22Rv1 (cell line): ENCODE measurements around the gene TULP1.

ENCODE experiments used
- CTCF ChIP-seq: fragments of 450-650 bp; IDR thresholded peaks from 2 replicates; pipeline ENCODE4 v1.5.1; 2017; ENCODE audit warnings: mild to moderate bottlenecking
- ZFX ChIP-seq: fragments of 450-650 bp; IDR thresholded peaks from 2 replicates; pipeline ENCODE4 v1.6.1; 2017; ENCODE audit warnings: antibody characterized with exemption, borderline replicate concordance

GRCh38 chr6:35474942-35475570 is 37.6 kb downstream of the TULP1 start:
- no peak for TF ChIP-seq CTCF
- TF ChIP-seq ZFX: no peak
